NCI-H748 (cell line): ENCODE results near the gene CLIC5.

ENCODE experiments used
- DNase-seq: peaks from one replicate; lab custom pipeline; 2025; ENCODE audit not compliant: unreplicated experiment; lab: John Stamatoyannopoulos, UW

The CLIC5 gene

GRCh38 chr6:46015119-46015968 lies at the start of gene CLIC5:
TSS of gene CLIC5 (minus strand) at chr6:46015860. CDS start at chr6:46015542, 318 bp downstream.
- DNase-seq = peak; percentile 59

GRCh38 chr6:46062991-46063390 lies 47.3 kb upstream of the CLIC5 start:
- DNase-seq = no peak

- peak; percentile 38 for DNase-seq
These were observed 46.7 kb upstream of the CLIC5 start for GRCh38 chr6:46062312-46062711.

- DNase-seq = no peak
These were observed 45.8 kb upstream of the CLIC5 start for GRCh38 chr6:46061497-46061896.

GRCh38 chr6:46059608-46060007 lies 43.9 kb upstream of the CLIC5 start:
- no peak for DNase-seq

GRCh38 chr6:46058951-46059350 lies 43.3 kb upstream of the CLIC5 start:
- DNase-seq = no peak

GRCh38 chr6:46057792-46058191 lies 42.1 kb upstream of the CLIC5 start:
- DNase-seq = no peak

GRCh38 chr6:46056906-46057529 lies 41.4 kb upstream of the CLIC5 start:
- DNase-seq = no peak

- DNase-seq = no peak
These were observed 38.9 kb upstream of the CLIC5 start for GRCh38 chr6:46054516-46054915.

- no peak for DNase-seq
These were observed 37.6 kb upstream of the CLIC5 start for GRCh38 chr6:46053039-46053933.

GRCh38 chr6:46052479-46052878 lies 36.8 kb upstream of the CLIC5 start:
- DNase-seq = no peak

- DNase-seq = peak; percentile 42
These were observed 36.3 kb upstream of the CLIC5 start for GRCh38 chr6:46051962-46052361.

- no peak for DNase-seq
These were observed 35.3 kb upstream of the CLIC5 start for GRCh38 chr6:46050845-46051405.

GRCh38 chr6:46048646-46049297 lies 33.1 kb upstream of the CLIC5 start:
- DNase-seq = no peak

- DNase-seq = no peak
These were observed 31.0 kb upstream of the CLIC5 start for GRCh38 chr6:46046558-46047174.

GRCh38 chr6:46044881-46045617 lies 29.4 kb upstream of the CLIC5 start:
- no peak for DNase-seq

- peak; percentile 77 for DNase-seq
These were observed 26.8 kb upstream of the CLIC5 start for GRCh38 chr6:46042355-46042999.

GRCh38 chr6:46040288-46040687 lies 24.6 kb upstream of the CLIC5 start:
- no peak for DNase-seq

GRCh38 chr6:46039646-46040045 lies 24.0 kb upstream of the CLIC5 start:
- no peak for DNase-seq
